ENCODE data around the gene AIFM1.

AIFM1 gene

GRCh38 chrX:130196466-130196865, 30.8 kb upstream of the AIFM1 start:
- DNase-seq (ENCODE audit: low read depth) = no peak
- H3K4me3 ChIP-seq (ENCODE audit: low read depth, low read length) = no peak overlapping the region
- no peak for TF ChIP-seq CTCF (IDR thresholded peaks at IDR 0.05; ENCODE audit: low read depth, low read length, missing control alignments)

DNA sequence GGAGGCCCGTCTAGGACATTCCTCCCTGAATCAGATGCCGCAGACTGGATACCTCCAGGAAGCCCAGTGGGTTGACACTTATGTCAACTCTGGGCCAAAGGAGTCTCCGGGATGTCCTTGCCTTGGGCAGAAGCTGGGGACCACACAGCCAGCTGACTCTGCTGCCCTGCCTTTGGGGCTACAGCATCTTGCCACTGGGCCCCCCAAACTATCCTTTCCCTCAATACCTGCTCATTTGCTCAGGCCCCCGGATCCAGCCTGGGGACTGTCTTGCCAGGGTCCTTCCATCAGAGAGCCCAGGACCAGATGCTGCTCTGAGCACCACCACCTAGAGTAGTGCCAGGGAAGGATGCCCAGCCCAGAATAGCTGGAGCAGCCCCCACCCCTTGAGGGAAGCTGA, 25.2 kb upstream of the AIFM1 start:
- DNase-seq (ENCODE audit: low read depth) = no peak

DNA sequence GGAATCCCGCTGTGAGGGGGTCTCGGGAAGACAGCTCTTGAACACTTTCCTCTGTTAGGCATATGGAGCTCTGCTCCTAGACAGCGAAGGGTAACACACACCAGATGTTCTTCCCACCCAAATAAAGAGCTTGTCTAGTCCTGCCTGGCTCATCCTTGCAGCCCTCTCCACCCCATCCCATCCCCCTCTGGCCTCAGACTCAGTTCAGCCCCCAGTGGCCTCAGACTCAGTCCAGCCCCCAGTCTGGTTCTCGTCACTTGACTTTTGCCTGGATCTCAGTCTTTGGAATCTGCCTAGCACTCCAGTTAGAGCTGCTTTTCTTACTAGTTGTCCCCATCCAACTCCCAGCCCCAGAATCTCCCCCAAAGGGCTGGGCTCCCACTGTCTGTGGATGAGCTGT, 21.0 kb upstream of the AIFM1 start:
- TF ChIP-seq CTCF (IDR thresholded peaks at IDR 0.05; ENCODE audit: low read depth, low read length, missing control alignments) = no peak
- no peak for DNase-seq (ENCODE audit: low read depth)

More for the DNA sequence above, 25.2 kb upstream of the AIFM1 start:
- TF ChIP-seq CTCF (IDR thresholded peaks at IDR 0.05; ENCODE audit: low read depth, low read length, missing control alignments) = no peak
- no peak overlapping the region for H3K4me3 ChIP-seq (ENCODE audit: low read depth, low read length)

GRCh38 chrX:130184857-130185256, 19.2 kb upstream of the AIFM1 start:
- no peak for DNase-seq (ENCODE audit: low read depth)
- H3K4me3 ChIP-seq (ENCODE audit: low read depth, low read length) = no peak overlapping the region
- no peak for TF ChIP-seq CTCF (IDR thresholded peaks at IDR 0.05; ENCODE audit: low read depth, low read length, missing control alignments)

More for the DNA sequence above, 21.0 kb upstream of the AIFM1 start:
- H3K4me3 ChIP-seq (ENCODE audit: low read depth, low read length) = no peak overlapping the region

GRCh38 chrX:130184168-130184567, 18.5 kb upstream of the AIFM1 start:
- no peak for DNase-seq (ENCODE audit: low read depth)

GRCh38 chrX:130179579-130180215, 14.1 kb upstream of the AIFM1 start:
- TF ChIP-seq CTCF (IDR thresholded peaks at IDR 0.05; ENCODE audit: low read depth, low read length, missing control alignments) = no peak
- H3K4me3 ChIP-seq (ENCODE audit: low read depth, low read length) = no peak overlapping the region
- DNase-seq (ENCODE audit: low read depth) = no peak

More at GRCh38 chrX:130184168-130184567, 18.5 kb upstream of the AIFM1 start:
- H3K4me3 ChIP-seq (ENCODE audit: low read depth, low read length) = no peak overlapping the region
- TF ChIP-seq CTCF (IDR thresholded peaks at IDR 0.05; ENCODE audit: low read depth, low read length, missing control alignments) = no peak

- no peak overlapping the region for H3K4me3 ChIP-seq (ENCODE audit: low read depth, low read length)
- no peak for DNase-seq (ENCODE audit: low read depth)
- TF ChIP-seq CTCF (IDR thresholded peaks at IDR 0.05; ENCODE audit: low read depth, low read length, missing control alignments) = no peak
Observed at GRCh38 chrX:130179170-130179569, 13.5 kb upstream of the AIFM1 start.
